Gastrocnemius medialis (tissue), 4 donors: Measurements from ENCODE around the gene PRKAB1.

Experiments used
- CTCF ChIP-seq, 5 experiments: fragments of 450-650 bp in 3 of 5; fragments of 200-600 bp in 2 of 5; sonication (generic) in 2 of 5; IDR thresholded peaks in 4 of 5; conservative IDR thresholded peaks in 1 of 5; 1 replicate in 4 of 5; 2 replicates in 1 of 5; pipeline ENCODE4 v1.5.1; 2016 to 2019; ENCODE audit warnings: antibody characterized with exemption in 5 of 5, mild to moderate bottlenecking in 3 of 5, moderate library complexity in 3 of 5
- POLR2A ChIP-seq, 2 donors: fragments of 450-650 bp; IDR thresholded peaks; one replicate each; pipeline ENCODE4 v1.6.1; 2017; ENCODE audit warnings: antibody characterized with exemption in 2 of 2, mild to moderate bottlenecking in 2 of 2, moderate library complexity in 2 of 2

DNA sequence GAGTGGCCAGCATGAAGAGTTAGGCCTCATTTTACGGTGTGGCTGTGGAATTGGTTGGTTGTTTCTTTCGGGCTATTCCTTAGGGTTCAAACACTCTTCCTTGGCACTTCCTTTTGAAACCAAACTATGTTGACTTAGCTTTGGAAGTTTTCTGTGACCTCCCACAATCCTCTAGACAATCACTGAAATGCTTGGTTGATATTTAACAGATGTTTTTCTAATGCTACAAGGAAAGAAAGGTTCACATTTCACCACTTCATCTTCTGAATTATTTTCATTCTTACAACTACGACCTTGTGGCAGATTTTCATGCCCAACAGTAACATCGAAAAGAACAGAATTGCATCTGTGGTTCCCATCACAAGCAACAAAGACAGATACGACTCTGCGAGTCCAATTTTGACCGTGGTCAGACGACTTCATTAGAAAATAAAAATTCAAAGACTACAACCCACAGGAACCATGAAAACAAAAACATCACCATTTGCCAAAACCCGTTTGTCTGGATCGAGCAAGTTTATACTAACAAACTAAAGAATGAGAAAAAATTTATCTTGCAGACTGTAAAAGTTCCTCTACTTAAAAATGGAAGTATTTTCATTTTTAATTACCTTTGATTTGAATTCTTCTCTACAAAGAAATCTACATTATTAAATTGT lies 16.9 kb downstream of the PRKAB1 start:
- TF ChIP-seq CTCF (IDR thresholded peaks at IDR 0.05 in 4 of 5, conservative IDR thresholded peaks at IDR 0.05 in 1 of 5) (no peak), POLR2A (IDR thresholded peaks at IDR 0.05) (no peak)
